DND-41 (cell line): ENCODE results near the gene COX15.

Source experiments
- EZH2 ChIP-seq: IDR thresholded peaks from 3 replicates; pipeline ENCODE4 v1.6.1; 2012; ENCODE audit warnings: borderline replicate concordance, low read depth, mild to moderate bottlenecking, moderate library complexity, low read length, inconsistent platforms; ENCODE audit not compliant: severe bottlenecking
- TF ChIP-seq, protein P1 (sequence below): IDR thresholded peaks from 2 replicates; pipeline ENCODE4 v1.5.1; 2012; ENCODE audit warnings: borderline replicate concordance, low read length, moderate library complexity, mild to moderate bottlenecking; ENCODE audit not compliant: poor library complexity, severe bottlenecking; ENCODE audit errors: extremely low read depth

- TF ChIP-seq, protein P1, sequence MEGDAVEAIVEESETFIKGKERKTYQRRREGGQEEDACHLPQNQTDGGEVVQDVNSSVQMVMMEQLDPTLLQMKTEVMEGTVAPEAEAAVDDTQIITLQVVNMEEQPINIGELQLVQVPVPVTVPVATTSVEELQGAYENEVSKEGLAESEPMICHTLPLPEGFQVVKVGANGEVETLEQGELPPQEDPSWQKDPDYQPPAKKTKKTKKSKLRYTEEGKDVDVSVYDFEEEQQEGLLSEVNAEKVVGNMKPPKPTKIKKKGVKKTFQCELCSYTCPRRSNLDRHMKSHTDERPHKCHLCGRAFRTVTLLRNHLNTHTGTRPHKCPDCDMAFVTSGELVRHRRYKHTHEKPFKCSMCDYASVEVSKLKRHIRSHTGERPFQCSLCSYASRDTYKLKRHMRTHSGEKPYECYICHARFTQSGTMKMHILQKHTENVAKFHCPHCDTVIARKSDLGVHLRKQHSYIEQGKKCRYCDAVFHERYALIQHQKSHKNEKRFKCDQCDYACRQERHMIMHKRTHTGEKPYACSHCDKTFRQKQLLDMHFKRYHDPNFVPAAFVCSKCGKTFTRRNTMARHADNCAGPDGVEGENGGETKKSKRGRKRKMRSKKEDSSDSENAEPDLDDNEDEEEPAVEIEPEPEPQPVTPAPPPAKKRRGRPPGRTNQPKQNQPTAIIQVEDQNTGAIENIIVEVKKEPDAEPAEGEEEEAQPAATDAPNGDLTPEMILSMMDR = no peak
- TF ChIP-seq EZH2 = no peak
These were observed 24.2 kb upstream of the COX15 start for GRCh38 chr10:99756159-99756558.
